WERI-Rb-1 (cell line): Measurements from ENCODE around the gene FSCN2.

Source experiments
- DNase-seq: peaks from one replicate; pipeline ENCODE4 v3.0.0-alpha.2; 2020
- H3K27ac ChIP-seq: fragments of 250-450 bp; sonication (Bioruptor Pico); 2 replicates; pipeline ENCODE4 v1.5.1; 2020; ENCODE audit warnings: mild to moderate bottlenecking, moderate library complexity
- H3K27me3 ChIP-seq: fragments of 250-450 bp; sonication (Bioruptor Pico); 2 replicates; pipeline ENCODE4 v1.5.1; 2021; ENCODE audit warnings: mild to moderate bottlenecking, low read depth, moderate library complexity; ENCODE audit not compliant: insufficient read depth, severe bottlenecking
- H3K36me3 ChIP-seq: fragments of 250-450 bp; sonication (Bioruptor Pico); 2 replicates; pipeline ENCODE4 v1.5.1; 2020; ENCODE audit warnings: mild to moderate bottlenecking, moderate library complexity
- H3K4me3 ChIP-seq: 2 replicates; pipeline ENCODE4 v1.5.1; 2011; ENCODE audit warnings: low read depth, mild to moderate bottlenecking, control low read depth, low read length
- H3K9me3 ChIP-seq: fragments of 250-450 bp; sonication (Bioruptor Pico); 2 replicates; pipeline ENCODE4 v1.5.1; 2021; ENCODE audit warnings: mild to moderate bottlenecking, moderate library complexity; ENCODE audit not compliant: severe bottlenecking
- TF ChIP-seq, protein P1 (sequence below): IDR thresholded peaks from 2 replicates; pipeline ENCODE4 v1.5.1; 2011; ENCODE audit warnings: low read depth, mild to moderate bottlenecking, control low read depth, inconsistent platforms, low read length

FSCN2 gene

DNA sequence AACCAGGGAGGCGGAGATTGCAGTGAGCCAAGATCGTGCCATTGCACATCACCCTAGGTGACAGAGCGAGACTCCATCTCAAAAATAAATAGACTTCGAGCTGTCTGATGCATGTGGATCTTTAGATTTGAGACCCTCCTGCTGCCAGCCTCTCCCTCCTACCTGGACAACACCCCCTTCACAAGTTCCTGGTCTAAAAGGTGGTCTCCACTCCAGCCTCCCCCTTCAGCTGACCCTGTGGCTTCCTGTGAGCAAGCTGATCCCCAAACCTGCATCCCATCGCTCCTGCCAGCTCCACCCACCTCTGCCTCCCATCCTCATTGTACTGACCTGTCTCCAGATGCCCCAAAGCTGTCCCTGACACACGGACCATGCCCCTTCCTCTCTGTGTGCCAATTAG, 51.1 kb downstream of the FSCN2 start:
- Histone ChIP-seq H3K9me3 (no peaks in the 10 kb centered on the region), H3K27me3 (no peaks in the 10 kb centered on the region), H3K36me3 (peaks cover 92% of the 10 kb centered on the region), H3K4me3 (no peak overlapping the region), H3K27ac (no peak overlapping the region)
- no peak for DNase-seq
- TF ChIP-seq, protein P1, sequence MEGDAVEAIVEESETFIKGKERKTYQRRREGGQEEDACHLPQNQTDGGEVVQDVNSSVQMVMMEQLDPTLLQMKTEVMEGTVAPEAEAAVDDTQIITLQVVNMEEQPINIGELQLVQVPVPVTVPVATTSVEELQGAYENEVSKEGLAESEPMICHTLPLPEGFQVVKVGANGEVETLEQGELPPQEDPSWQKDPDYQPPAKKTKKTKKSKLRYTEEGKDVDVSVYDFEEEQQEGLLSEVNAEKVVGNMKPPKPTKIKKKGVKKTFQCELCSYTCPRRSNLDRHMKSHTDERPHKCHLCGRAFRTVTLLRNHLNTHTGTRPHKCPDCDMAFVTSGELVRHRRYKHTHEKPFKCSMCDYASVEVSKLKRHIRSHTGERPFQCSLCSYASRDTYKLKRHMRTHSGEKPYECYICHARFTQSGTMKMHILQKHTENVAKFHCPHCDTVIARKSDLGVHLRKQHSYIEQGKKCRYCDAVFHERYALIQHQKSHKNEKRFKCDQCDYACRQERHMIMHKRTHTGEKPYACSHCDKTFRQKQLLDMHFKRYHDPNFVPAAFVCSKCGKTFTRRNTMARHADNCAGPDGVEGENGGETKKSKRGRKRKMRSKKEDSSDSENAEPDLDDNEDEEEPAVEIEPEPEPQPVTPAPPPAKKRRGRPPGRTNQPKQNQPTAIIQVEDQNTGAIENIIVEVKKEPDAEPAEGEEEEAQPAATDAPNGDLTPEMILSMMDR, result no peak

GRCh38 chr17:81579821-81580321, 51.7 kb downstream of the FSCN2 start:
- peaks cover 92% of the 10 kb centered on the region for H3K36me3 ChIP-seq

GRCh38 chr17:81580481-81580880, 52.3 kb downstream of the FSCN2 start:
- Histone ChIP-seq H3K36me3 (peaks cover 91% of the 10 kb centered on the region), H3K27ac (no peak overlapping the region), H3K4me3 (no peak overlapping the region), H3K9me3 (no peaks in the 10 kb centered on the region), H3K27me3 (no peaks in the 10 kb centered on the region)
- TF ChIP-seq, protein P1, result no peak
- no peak for DNase-seq

More at GRCh38 chr17:81579821-81580321, 51.7 kb downstream of the FSCN2 start:
- TF ChIP-seq, protein P1, result no peak
- Histone ChIP-seq H3K9me3 (no peaks in the 10 kb centered on the region), H3K4me3 (no peak overlapping the region), H3K27ac (no peak overlapping the region), H3K27me3 (no peaks in the 10 kb centered on the region)
- DNase-seq, result no peak

DNA sequence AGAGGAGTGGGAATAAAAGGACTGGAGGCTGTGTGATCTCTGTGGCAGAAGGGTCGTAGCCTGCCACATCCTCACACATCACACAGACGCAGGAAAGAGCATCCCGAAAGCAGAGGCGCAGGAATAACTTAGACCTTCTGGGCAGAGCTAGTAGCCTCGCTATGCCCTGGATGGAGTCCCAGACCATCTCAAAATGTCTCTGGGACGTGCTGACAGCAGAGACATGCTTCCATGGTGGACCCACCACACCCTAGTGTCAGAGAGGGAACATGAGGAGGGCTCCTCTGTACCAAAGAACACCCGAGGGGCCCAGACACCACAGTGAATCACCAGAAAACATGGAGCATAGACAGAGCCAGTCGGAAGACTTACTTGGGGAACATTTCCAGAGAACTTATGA, 53.6 kb downstream of the FSCN2 start:
- no peaks in the 10 kb centered on the region for H3K27me3 ChIP-seq
- no peaks in the 10 kb centered on the region for H3K9me3 ChIP-seq
- TF ChIP-seq, protein P1, result no peak
- H3K27ac ChIP-seq, result no peak overlapping the region; the same call in 1 of the 2 replicates
- DNase-seq, result no peak
- no peak overlapping the region for H3K4me3 ChIP-seq
- H3K36me3 ChIP-seq, result peaks cover 91% of the 10 kb centered on the region

GRCh38 chr17:81582341-81582740, 54.2 kb downstream of the FSCN2 start:
- Histone ChIP-seq H3K9me3 (no peaks in the 10 kb centered on the region), H3K27me3 (no peaks in the 10 kb centered on the region), H3K27ac (no peak overlapping the region), H3K4me3 (no peak overlapping the region), H3K36me3 (peaks cover 95% of the 10 kb centered on the region)
- TF ChIP-seq, protein P1, result no peak
- DNase-seq, result no peak

DNA sequence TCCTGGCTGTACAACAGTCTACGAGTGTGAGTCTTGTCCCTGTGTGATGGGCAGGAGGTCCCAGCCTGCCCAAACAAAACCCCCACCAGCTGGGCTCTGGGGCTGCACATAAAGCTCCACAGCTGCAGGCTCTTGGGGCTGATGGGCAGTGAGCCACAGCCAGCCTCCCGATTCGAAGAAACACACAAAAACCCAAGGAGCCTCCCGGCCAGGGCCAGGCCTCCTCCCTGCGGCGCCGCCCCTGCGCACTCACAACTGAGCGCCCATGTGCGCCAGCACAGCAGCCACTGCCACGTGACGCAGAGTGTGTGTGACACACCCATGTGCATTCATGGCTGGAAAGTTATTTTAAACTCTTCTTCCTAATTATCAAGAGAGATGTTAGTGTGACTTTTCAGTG, 54.6 kb downstream of the FSCN2 start:
- Histone ChIP-seq H3K27ac (no peak overlapping the region), H3K4me3 (no peak overlapping the region), H3K27me3 (no peaks in the 10 kb centered on the region), H3K9me3 (no peaks in the 10 kb centered on the region), H3K36me3 (peaks cover 92% of the 10 kb centered on the region)
- TF ChIP-seq, protein P1, result no peak
- DNase-seq, result no peak
